Posterior cingulate gyrus (tissue), 11 donors: ENCODE results near the gene FLNB.

ENCODE experiments used
- DNase-seq, 10 donors: peaks; one replicate each; pipeline versions ENCODE4 v3.0.0 to v3.0.0-alpha.2; 2020 to 2021; ENCODE audit warnings: mixed read lengths in 3 of 10
- intact Hi-C: fragments of 100-400 bp; cut with DNase I; formaldehyde crosslinking; loops from one replicate; pipeline ENCODE4 v1.15.1; 2023

The FLNB gene

DNA sequence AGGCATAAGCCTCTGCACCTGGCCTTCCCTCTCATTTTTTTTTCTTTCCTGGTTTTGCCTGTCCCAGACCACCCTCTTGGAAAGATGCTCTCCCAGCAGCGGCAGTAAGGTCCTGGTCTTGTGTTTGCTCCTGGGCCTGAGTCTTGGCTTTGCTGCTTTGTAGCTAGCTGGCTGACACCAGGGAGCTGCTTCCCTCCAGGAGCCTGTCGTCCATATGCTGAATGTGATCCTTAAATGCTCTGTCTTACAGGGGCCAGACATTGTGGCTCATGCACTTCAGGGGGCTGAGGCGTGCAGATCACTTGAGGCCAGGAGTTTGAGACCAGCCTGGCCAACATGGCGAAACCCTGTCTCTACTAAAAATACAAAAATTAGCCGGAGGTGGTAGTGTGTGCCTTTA is 17.2 kb downstream of the FLNB start:
- no peak for DNase-seq
- intact Hi-C loops = no loop called here

DNA sequence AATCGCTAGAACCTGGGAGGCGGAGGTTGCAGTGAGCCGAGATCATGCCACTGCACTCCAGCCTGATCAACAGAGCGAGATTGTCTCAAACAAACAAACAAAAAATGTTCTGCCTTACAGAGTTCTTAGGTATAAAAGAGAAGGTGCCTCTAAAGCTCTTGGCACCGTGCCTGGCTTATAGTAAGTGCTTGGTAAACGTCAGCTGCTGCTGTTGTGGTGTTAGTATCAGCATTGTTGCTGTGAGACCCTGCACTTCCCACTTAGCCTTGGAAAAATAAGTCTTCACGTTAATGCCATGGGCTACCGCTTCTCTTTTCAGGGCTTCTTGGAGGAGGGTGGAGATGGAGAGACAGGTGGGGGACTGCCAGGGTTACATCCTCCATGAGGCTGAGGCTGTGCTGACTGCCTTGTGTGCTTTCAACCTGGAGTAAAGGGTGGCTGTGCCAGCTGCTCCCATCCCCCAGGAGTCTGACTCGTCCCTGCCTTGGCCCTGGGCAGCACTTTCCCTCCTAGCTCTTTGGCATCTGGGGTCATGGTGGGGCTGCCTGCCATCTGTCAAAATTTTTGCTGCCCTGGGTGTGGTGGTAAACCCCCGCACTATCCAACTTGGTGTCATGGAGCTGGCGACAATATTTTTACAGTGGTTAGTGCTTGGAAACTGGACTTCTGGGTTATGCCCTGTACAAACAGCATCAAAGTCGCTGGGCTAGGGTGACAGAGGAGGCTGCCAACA is 17.8 kb downstream of the FLNB start:
- DNase-seq = no peak
- intact Hi-C loops = no loop called here

DNA sequence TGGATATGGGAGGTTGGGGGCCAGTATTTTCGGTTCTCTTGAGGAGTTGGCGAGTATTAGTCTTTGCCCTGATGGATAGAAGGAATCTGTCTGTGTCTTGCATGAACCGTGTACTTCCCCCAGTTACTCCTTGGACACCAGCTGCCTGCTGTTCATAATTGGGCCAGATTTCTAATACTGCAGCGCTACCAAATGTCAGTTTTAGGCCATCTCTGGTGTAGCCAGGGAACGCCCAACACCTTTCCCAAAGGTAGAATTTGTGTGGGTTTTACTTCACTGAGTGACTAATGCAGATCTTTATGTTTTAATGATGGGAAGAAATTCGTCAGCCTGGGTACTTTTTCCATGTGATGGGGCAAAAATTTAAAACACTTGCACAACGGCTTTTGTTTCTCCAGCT is 18.4 kb downstream of the FLNB start:
- intact Hi-C loops = no loop called here
- DNase-seq = no peak

DNA sequence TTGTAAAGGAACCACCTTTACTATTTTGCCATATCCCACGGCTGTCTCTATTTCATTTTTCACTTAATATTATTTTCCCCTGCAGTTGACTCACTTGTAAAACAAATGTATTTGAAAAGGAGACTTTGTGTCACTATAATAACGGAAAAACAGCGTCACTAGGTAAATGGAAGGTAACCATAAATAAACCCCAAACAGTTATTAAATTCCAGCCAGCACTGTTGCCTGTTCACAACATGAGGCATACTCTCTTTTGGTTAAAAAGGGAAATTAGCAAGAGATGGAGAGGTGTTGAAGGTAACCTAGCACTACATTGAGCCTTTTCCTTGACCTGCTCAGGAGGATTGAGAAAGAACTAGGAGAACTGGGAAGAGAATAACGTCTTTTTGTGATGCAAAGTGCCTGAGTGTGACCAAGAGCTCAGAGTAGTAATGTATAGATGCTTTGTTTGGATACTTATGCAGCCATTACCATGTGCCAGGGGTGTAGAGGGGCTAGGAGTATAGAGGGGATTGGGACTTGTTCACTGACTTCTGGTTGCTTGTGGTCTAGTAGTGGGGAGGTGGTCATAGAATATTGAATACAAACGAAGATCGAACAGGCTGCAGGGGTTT is 19.6 kb downstream of the FLNB start:
- DNase-seq = no peak
- intact Hi-C loops = no loop called here

DNA sequence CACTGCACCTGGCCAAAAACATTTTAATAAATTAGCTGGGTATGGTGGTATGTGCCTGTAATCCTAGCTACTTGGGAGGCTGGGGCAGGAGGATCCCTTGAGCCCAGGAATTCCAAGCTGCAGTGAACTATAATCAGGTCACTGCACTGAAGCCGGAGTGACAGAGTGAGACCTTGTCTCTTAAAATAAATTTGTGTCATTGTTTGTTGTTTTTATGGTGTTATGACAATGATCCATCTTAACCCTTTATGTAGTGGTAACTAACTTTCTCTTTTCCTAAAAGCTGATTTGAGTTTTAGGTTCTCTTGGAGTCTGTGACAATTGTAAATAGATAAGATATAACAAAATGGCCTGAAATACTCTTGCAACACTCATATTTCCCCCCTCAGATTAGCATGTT is 20.7 kb downstream of the FLNB start:
- no peak for DNase-seq
- intact Hi-C loops = no loop called here

DNA sequence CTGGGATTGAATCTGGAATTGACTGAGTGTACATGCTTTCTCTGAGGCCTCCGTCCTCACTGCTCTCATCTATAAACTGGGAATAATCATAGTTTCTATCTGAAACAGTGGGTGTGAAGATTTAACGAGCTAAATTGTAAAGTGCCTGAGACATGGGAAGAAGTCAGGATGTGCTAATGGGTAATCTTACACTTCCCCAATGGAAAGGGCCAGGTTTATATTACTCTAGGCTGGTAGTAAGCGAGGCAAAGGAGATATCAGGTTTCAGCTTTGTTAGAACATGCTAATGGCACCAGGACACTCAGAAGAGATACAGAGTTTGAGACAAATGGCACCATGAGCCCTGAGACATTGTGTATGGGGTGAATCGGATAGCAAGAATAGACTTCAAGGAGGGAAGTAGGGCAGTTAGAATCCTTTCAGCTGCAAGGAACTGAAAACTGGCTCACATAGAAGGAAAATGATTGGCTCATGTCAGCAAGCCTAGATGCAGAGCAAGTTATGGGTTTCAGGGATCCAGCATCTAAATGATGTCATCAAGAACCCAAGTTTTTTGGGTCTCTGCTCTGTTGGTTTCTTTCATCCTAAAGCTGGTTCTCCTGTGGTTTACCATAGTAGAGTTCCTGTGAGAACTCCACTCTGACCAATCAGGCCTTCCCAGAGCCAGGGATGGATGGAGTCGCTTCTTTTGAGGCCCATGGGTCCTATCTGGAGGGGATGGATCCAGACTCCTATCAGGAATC is 21.8 kb downstream of the FLNB start:
- intact Hi-C loops = no loop called here
- no peak for DNase-seq

DNA sequence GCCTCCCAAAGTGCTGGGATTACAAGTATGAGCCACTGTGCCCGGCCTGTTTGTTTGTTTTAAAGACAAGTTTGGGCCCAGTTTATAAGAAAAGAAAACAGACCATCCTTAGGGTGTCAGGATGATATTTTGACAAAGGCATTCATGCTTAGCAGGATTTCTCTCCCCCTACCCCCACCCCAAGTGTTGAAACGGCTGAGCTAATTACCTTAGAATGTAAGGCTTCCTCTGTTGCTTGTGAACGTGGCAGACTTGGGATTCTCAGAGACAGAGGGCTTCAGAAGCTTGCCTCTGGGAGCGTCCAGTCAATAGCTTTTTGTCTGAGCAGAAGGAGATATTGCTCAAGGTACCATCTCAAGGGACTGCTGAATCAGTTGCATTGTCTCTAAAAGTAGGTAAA is 24.0 kb downstream of the FLNB start:
- intact Hi-C loops = no loop called here
- DNase-seq = no peak

DNA sequence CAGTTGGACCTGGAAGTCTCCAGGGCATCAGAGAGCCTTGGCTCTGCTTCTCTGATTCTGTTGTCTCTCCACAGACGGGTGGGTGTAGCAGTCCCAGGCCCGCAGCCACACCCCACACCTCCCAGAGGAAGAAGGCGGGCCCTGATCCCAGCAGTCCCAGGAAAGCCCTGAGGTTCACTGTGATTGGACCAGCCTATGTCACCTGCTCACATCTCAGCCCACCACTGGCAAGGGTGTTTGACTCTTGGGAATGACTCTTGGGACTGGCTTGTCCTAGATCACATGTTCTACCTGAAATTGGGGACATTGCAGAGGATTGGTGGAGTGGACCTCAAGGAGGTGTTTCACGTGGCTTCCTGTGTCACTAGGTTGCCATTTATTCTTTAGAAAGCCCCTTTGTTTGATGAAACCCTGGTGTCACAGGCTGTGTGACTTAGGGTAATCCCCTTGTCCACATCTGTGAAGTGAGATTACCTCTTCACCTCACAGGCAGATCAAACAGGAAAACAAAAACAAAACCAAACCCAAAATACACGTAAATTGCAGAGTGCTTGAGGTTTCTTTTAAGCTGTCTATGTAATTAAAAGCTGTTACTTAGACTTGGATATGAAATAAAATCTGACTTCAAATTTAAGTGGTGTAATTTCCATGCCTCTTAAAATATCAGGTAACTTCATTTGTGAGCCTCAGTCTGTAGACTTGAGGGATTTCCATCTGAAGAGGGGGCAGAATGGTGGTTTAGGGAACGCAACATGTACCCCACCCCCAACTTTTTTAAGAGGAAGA is 26.7 kb downstream of the FLNB start:
- intact Hi-C loops = no loop called here
- no peak for DNase-seq

GRCh38 chr3:58035524-58036255 is 27.5 kb downstream of the FLNB start:
- intact Hi-C loops = no loop called here
- DNase-seq = no peak

DNA sequence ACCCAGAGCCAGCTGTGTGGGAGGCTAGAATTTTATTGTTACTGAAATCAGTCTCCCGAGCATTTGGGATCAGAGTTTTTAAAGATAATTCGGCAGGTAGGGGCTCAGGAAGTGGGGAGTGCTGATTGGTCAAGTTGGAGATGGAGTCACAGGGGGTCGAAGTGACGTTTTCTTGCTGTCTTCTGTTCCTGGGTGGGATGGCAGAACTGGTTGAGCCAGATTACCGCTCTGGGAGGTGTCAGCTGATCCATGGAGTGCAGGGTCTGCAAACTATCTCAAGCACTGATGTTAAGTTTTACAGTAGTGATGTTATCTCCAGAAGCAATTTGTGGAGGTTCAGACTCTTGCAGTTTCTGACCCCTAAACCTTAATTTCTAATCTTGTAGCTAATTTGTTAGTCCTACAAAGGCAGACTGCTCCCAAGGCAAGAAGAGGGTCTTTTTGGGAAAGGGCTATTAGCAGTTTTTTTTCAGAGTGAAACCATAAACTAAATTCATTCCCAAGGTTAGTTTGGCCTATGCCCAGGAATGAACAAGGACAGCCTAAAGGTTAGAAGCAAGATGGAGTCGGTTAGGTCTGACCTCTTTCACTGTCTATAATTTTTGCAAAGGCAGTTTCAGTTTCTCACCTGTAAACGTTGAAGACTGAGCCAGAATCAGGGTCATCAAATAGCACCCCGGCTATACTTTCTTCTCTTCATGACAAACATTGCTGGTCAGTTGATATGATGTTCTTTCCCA is 28.2 kb downstream of the FLNB start:
- intact Hi-C loops = no loop called here
- no peak for DNase-seq

DNA sequence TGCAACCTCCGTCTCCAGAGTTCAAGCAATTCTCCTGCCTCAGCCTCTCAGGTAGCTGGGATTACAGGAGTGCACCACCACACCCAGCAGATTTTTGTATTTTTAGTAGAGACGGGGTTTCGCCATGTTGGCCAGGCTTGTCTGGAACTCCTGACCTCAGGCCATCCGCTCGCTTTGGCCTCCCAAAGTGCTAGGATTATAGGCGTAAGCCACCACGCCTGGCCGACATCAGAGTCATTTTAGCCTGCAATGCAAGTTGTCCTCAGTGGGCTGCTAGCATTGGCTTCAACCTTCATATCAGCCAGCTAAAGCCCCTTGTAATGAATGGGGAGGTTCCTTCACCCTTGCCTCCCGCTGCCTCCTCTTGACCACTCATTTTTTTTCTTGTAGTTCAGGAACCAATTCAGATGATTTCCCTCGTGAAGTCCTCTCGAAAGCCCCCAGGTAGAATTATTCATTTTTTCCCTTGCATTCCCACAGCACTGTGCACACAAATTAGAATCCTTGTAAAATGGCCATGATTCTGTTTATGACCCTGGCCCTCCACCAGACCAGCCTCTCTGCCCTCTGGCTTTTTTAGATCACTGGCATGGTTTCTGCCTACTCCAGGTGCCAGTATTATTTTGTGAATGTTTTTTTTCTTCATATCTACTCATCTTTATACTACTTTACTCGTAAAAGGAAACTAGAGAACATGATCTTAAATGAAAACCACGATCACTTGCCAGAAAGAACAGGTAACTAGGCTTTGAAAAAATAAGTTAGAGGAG is 29.1 kb downstream of the FLNB start:
- intact Hi-C loops = no loop called here

GRCh38 chr3:58038675-58039292 is 30.6 kb downstream of the FLNB start:
- intact Hi-C loops = no loop called here
- DNase-seq = no peak

More for the DNA sequence above, 29.1 kb downstream of the FLNB start:
- DNase-seq = no peak

- intact Hi-C loops = no loop called here
- no peak for DNase-seq
These were observed 31.4 kb downstream of the FLNB start for GRCh38 chr3:58039601-58040000.

- no peak for DNase-seq
- intact Hi-C loops = no loop called here
These were observed 33.1 kb downstream of the FLNB start for GRCh38 chr3:58041182-58041825.

- intact Hi-C loops = no loop called here
- DNase-seq = no peak
These were observed 33.7 kb downstream of the FLNB start for GRCh38 chr3:58041826-58042324.

DNA sequence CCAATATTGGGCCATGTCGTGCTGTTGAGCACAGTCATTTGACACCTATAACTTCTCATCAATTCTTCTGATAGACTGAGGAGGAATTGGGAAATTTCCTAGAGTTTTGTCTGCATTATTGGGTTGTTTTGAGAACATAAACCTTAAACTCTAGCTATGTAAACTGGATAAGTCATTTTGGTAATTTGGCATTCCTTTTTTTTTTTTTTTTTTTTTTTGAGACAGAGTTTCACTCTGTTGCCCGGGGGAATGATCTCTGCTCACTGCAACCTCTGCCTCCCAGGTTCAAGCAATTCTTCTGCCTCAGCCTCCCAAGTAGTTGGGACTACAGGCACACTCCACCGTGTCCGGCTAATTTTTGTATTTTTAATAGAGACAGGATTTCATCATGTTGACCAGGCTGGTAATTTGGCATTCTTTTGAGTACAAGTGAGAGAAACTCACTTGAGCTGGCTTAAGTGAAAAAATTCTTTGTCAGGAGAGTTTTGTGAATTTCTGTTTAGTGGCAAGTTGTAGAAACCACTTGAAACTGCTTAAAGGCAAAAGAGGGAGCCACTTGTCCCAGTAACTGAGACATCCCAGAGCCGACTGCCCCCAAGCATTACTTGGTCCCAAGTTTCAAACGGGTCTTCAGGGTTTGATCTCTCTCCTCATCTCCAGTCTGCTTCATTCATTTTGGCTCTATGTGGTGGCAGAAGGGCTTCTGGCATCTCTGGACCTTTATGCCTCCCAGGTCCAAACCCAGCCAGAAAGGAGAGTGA is 34.9 kb downstream of the FLNB start:
- intact Hi-C loops = no loop called here

DNA sequence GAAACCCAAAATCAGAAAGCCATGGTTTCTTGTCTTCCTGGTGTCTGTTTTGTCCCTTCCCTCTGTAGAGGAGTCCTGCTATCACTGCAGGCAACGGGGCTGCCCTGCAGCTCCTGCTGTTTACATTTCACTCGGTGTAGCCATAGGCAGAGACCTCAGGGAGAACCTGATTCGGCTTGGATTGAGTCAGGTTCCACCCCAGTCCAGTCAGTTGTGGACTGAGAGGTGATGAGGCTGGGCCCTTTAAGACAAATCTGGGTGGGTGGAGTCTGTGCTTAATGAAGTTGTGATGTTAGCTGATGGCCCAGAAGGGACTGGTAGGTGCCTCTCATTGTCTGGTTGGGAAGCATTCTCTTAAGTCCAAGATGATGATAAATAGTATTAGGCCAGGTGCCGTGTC is 35.7 kb downstream of the FLNB start:
- intact Hi-C loops = no loop called here
- no peak for DNase-seq

More for the DNA sequence above, 34.9 kb downstream of the FLNB start:
- no peak for DNase-seq
